ENCODE measurements around the gene ANKRD33B. TPM values are rescaled to one million over a fixed set of nuclear protein-coding genes. Genes with fewer than 3 reads are reported as not detected.

Gene ANKRD33B
- total and polyA plus RNA-seq, 9 of the 15 experiments (the other 6 are each of a cell fraction or from before 2014, with no cell fraction given) = 0.10 to 1.7 (median 0.40) TPM

DNA sequence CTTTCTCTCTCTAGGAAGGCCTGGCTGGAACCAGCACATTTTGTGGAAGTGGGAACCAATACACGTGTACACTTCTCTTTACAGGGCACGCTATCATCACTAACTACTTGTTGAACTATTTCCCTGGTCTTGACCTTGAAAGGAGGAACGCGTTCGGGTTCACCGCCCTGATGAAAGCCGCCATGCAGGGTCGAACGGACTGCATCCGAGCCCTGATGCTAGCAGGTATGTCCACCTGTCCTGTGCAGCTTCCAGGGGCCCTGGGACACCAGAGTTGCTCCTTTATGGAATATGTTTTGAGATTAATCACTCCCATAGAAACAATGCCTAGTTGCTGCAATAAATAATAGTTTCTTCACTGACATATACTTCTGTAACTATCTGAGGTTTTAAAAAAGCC, 74.1 kb downstream of the ANKRD33B start:
- Histone ChIP-seq H3K9ac (ENCODE audit: insufficient read depth in 1 of 2, low read depth in 2 of 2, low read length in 2 of 2) (no peak overlapping the region), H3K4me1 (replicated peaks in 1 of 2; ENCODE audit: control insufficient read depth in 2 of 2, insufficient read depth in 2 of 2, low read length in 2 of 2) (no peaks in the 10 kb centered on the region; a peak in 1 of 5 replicates), H3K9me3 (replicated peaks; ENCODE audit: control insufficient read depth, insufficient read depth, low read depth, low read length) (peaks cover 7% of the 10 kb centered on the region), H2AFZ (ENCODE audit: low read depth, low read length) (no peak overlapping the region), H3K27me3 (ENCODE audit: control insufficient read depth in 2 of 2, insufficient read depth in 2 of 2, low read length in 2 of 2) (peaks cover 16 to 42% of the 10 kb centered on the region in 2 experiments; a peak in 4 of 5 replicates), H3K9me1 (ENCODE audit: control insufficient read depth, insufficient read depth, low read length) (no peaks in the 10 kb centered on the region), H3K36me3 (ENCODE audit: control insufficient read depth, insufficient read depth, low read length) (no peaks in the 10 kb centered on the region), H3K27ac (ENCODE audit: extremely low read depth, low read depth, low read length) (no peak overlapping the region), H3K4me3 (no peak overlapping the region), H4K20me1 (replicated peaks; ENCODE audit: control insufficient read depth, insufficient read depth, low read length) (no peaks in the 10 kb centered on the region), H3K79me2 (ENCODE audit: control insufficient read depth, insufficient read depth, low read length) (no peaks in the 10 kb centered on the region), H3K4me2 (ENCODE audit: insufficient read depth, low read length) (no peak overlapping the region)
- BruUV-seq (replicated peaks) = no TSS peak
- ChIA-PET POLR2A (no interaction called here), CTCF (ENCODE audit: low intra/inter-chr PET ratio) (no interaction called here)
- DNase-seq (ENCODE audit: extremely low read depth in 1 of 4, low spot score in 3 of 4) (no peak), ATAC-seq (no peak), FAIRE-seq (no peak)
- intact Hi-C loops (cut with micrococcal nuclease) = no loop called here
- in situ Hi-C loops (cut with MboI) = no loop called here
- 69% methylated on average over 10 of the region's 10 CpGs for WGBS (ENCODE audit: insufficient coverage, low coverage, missing lambda C conversion rate)
- no peak for TF ChIP-seq HEY1 (CRISPR knock-in tag; IDR thresholded peaks at IDR 0.05; ENCODE audit: borderline replicate concordance)
- no peak for TF ChIP-seq RBM25 (IDR thresholded peaks at IDR 0.05; ENCODE audit: low read depth, low read length, severe bottlenecking)
- TF ChIP-seq, protein P1, sequence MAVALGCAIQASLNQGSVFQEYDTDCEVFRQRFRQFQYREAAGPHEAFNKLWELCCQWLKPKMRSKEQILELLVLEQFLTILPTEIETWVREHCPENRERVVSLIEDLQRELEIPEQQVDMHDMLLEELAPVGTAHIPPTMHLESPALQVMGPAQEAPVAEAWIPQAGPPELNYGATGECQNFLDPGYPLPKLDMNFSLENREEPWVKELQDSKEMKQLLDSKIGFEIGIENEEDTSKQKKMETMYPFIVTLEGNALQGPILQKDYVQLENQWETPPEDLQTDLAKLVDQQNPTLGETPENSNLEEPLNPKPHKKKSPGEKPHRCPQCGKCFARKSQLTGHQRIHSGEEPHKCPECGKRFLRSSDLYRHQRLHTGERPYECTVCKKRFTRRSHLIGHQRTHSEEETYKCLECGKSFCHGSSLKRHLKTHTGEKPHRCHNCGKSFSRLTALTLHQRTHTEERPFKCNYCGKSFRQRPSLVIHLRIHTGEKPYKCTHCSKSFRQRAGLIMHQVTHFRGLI (CRISPR knock-in tag; IDR thresholded peaks at IDR 0.05) = no peak
- TF ChIP-seq POLR2AphosphoS5 (IDR thresholded peaks at IDR 0.05; ENCODE audit: control insufficient read depth, insufficient read depth, low read depth, low read length) = no peak
- no peak for TF ChIP-seq PTTG1 (tag; IDR thresholded peaks at IDR 0.05; ENCODE audit: low read depth)
- no peak for TF ChIP-seq PHF21A (IDR thresholded peaks at IDR 0.05; ENCODE audit: borderline replicate concordance, low read depth)
- no peak for TF ChIP-seq NFIX (CRISPR knock-in tag; IDR thresholded peaks at IDR 0.05; ENCODE audit: low read depth)
- TF ChIP-seq POLR3A (IDR thresholded peaks at IDR 0.05; ENCODE audit: borderline replicate concordance, extremely low read depth, insufficient read depth, insufficient read length) = no peak
- no peak for TF ChIP-seq PHB (CRISPR knock-in tag; IDR thresholded peaks at IDR 0.05)
- no peak for TF ChIP-seq CTCFL (IDR thresholded peaks at IDR 0.05; ENCODE audit: borderline replicate concordance, insufficient read depth, low read depth, low read length, poor library complexity, severe bottlenecking)

All from K562 (cell line).